Ramos (cell line): Measurements from ENCODE around the gene LRTM1.

Experiments used
- in situ Hi-C: fragments of 300-500 bp; cut with MboI; formaldehyde crosslinking; loops from one replicate; pipeline ENCODE4 v1.14.3; 2022; ENCODE audit warnings: low sequenced_read_pairs; ENCODE audit not compliant: unreplicated experiment

LRTM1 gene

GRCh38 chr3:54928046-54928770 lies at the start of gene LRTM1:
TSS of gene LRTM1 (minus strand) at chr3:54928059. CDS start at chr3:54927911, 148 bp downstream.
- in situ Hi-C loops, result no loop called here

- in situ Hi-C loops, result no loop called here
Measured at GRCh38 chr3:54977439-54977838, 49.6 kb upstream of the LRTM1 start.

GRCh38 chr3:54970895-54971294 lies 43.0 kb upstream of the LRTM1 start:
- in situ Hi-C loops, result no loop called here

DNA sequence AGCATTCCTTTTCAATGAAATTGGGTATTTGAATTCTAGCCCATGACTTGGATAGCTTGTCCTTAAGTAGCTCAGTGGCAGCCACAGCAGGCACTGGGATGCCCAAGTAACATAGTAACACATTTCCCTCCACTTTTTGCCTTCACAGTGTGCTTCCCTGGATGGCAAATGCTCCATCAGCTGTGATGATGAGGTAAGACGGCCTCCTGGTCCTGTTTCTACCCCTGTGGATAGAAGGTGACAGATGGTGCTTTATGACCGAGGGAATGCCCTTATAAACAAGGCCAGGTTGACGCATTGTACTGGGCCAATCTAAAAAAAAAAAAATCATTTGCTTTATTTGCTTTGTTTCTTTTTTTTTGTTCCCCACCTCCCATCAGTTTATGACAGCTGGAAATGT lies 41.8 kb upstream of the LRTM1 start:
- in situ Hi-C loops, result no loop called here

DNA sequence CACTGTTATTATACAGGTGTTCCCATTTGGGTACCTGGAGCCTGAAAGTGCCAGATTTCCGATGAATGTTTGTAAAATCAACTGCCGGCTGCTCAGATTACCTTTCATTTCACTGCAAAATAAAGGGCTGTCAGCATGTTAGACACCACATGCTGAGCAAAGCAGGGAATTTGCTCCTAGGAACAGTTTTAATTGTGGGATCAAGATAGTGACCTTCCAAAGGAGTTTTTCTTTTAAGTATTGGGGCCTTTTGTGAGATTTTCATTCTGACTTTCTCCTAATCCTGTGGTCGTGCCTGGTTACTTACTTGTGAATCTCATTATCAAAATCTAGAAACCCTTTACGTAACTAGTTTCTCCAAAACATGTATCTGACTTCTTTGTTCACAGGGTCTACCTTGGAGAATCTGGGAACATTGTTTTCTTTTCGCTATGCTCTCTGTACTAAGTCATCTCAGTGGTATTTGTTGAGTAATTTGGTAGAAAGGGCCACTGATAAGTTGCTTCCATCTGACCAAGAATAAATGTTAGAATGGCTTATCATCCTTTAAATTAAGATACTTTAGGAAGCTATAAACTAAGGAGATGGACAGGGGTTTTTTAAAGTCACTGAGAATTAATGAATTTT lies 40.8 kb upstream of the LRTM1 start:
- in situ Hi-C loops, result no loop called here

GRCh38 chr3:54967731-54968161 lies 39.9 kb upstream of the LRTM1 start:
- in situ Hi-C loops, result no loop called here

DNA sequence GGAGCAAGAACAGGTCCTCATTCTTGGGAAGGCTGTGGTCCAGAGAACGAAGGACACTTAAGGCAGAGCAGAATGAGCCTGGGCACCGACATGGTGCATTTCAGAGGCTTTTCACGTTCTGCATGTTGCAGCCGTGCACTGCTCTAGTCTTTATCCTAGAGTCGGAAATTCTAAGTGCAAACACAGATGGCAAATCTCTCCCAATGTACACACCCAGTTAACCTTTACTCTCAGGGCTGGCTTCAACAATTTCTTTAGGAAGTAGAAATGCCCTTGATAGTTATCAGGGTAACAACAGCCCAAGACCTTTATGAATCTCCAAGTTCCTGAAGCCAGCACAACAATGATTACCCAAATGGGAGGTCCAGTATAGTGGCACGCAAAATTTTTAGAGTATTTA lies 39.1 kb upstream of the LRTM1 start:
- in situ Hi-C loops, result no loop called here

GRCh38 chr3:54965746-54966145 lies 37.9 kb upstream of the LRTM1 start:
- in situ Hi-C loops, result no loop called here

DNA sequence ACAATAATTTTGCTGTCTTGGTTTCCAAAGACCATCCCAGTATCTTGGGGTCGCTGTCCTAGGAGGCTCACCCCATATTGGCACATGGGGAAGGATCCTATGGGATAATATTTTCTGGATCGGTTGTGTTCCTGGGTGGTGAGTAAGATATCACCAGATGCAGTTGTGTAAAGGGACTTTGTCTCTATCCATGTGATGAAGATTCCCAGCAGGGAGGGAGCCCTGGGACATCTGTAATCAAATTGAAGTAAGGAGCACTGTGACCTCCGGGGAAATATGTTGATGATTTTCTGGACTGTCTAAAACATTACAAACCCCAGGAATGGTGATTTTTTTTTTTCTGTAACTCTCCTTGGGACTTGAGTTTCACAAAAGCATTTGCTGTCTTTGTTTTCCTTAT lies 36.2 kb upstream of the LRTM1 start:
- in situ Hi-C loops, result no loop called here

- in situ Hi-C loops, result no loop called here
Measured at GRCh38 chr3:54963641-54964040, 35.8 kb upstream of the LRTM1 start.

DNA sequence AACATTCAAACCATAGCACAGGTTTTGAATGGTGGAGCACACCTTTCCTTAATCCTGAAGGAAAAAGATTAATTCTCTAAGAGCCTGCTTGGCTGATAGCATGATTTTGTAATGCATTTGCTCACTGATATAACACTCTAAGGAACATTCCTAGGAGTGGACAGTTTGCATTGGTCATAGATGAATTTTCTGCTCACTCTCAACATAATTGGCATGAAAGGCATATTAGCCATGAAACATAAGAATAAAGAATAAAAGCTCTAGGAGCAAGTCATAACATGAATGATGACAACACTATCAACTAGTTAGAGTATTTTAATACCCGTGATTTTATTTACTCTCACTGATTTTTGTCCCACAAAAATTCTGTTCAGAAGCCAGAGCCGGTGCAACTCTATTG lies 34.3 kb upstream of the LRTM1 start:
- in situ Hi-C loops, result no loop called here

DNA sequence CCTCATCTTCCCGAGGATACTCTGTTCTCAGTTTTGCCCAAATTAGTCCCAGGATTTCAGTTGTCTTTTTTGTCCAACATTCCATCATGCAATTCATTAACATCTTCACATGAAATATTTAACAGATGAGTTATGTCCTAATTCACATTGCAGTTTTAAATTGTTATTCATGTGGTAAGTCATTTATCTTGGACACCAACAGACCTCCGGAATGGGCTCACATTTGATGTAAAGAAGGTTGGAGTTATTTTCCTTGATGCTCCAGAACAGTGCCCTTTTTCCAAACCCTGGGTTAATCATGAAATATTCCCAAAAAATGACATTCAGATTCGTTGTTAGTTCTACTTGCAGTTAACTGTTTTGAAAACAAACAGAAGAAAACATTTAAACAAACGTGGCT lies 32.8 kb upstream of the LRTM1 start:
- in situ Hi-C loops, result no loop called here

- in situ Hi-C loops, result no loop called here
Measured at GRCh38 chr3:54960082-54960481, 32.2 kb upstream of the LRTM1 start.

- in situ Hi-C loops, result no loop called here
Measured at GRCh38 chr3:54957711-54958110, 29.9 kb upstream of the LRTM1 start.

GRCh38 chr3:54955941-54956340 lies 28.1 kb upstream of the LRTM1 start:
- in situ Hi-C loops, result no loop called here

DNA sequence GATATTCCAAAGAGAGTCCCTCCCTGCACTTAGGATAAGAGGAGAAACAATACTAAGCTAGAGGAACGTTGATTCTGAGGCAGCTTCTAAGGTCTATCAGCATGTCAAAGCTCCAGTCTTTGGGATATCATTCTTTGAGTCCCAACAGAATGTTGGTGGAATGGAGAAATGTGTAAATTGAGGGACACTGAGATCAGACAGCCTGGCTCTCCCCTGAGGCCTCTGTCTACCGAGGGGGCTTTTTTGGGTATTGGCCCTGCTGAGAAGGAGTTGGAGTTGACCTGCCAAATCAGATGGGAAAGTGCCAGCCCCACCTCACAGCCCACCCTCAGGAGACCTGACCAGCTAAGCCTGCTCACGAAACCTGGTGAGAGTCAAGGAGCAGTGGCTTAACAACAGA lies 27.6 kb upstream of the LRTM1 start:
- in situ Hi-C loops, result no loop called here

- in situ Hi-C loops, result no loop called here
Measured at GRCh38 chr3:54954521-54954920, 26.7 kb upstream of the LRTM1 start.

DNA sequence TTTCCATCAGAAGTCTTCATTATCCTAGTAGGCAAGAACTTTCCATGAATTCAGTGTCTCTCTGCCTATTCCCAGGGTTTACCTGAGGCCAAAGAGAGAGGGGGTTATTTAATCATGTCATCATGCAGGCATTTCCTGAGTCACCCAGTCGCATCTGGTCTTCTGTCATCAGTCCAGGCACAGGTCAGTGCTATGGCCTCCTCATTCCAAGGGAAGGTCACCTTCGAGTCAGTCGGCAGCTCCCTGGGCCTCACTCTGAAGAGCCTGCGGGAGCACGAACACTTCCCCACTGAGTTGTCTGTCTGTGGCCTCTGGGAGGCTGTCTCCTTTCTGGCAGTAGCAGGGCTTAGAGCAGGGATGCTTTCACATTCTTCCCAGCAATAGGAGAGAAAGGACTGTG lies 26.2 kb upstream of the LRTM1 start:
- in situ Hi-C loops, result no loop called here

DNA sequence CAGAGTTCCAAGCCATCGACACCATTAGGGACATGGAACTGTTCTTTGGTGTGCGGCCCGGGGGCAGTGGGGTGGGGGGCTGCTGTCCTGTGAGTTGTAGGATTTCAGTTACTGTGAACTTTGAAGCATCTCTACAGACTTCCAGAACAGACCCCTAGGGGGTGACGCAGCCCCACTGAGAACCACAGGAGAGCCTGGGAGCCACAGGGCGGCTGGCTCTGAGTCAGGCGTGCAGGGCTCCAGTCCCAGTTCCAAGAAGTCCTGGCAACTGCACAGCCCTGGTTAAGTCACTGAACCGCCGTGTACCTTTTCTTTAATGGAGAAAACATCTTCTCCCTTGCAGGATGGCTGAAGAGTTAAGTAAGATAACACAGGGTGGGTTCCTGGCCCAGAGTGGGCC lies 23.5 kb upstream of the LRTM1 start:
- in situ Hi-C loops, result no loop called here

GRCh38 chr3:54950391-54951003 lies 22.6 kb upstream of the LRTM1 start:
- in situ Hi-C loops, result no loop called here

GRCh38 chr3:54949491-54950044 lies 21.7 kb upstream of the LRTM1 start:
- in situ Hi-C loops, result no loop called here
